NB4 (cell line): ENCODE data around the gene LMBR1.
"Not testable (repeated sequence)": the region's sequence is repeated elsewhere in the genome, so short reads cannot be mapped to it uniquely, and the experiment has no call there.

ENCODE experiments used
- DNase-seq: peaks from one replicate; pipeline ENCODE4 v3.0.0; 2010; ENCODE audit warnings: low read depth
- H3K4me3 ChIP-seq: one replicate; pipeline ENCODE4 v1.5.1; 2011; ENCODE audit warnings: mild to moderate bottlenecking, low read depth, low read length, moderate library complexity
- CTCF ChIP-seq: IDR thresholded peaks from one replicate; pipeline ENCODE4 v1.5.1; 2012; ENCODE audit warnings: low read depth, low read length
- MAX ChIP-seq: IDR thresholded peaks from 2 replicates; pipeline ENCODE4 v1.6.1; 2011; ENCODE audit warnings: low read depth, low read length
- MYC ChIP-seq: IDR thresholded peaks from 2 replicates; pipeline ENCODE4 v1.6.1; 2011; ENCODE audit warnings: low read depth, low read length
- POLR2A ChIP-seq: IDR thresholded peaks from 2 replicates; pipeline ENCODE4 v1.6.1; 2011; ENCODE audit warnings: mild to moderate bottlenecking; ENCODE audit not compliant: insufficient read length; ENCODE audit errors: extremely low read depth

Gene LMBR1

GRCh38 chr7:156935250-156935649 is 42.3 kb upstream of the LMBR1 start:
- TF ChIP-seq MYC (no peak), MAX (no peak), CTCF (no peak), POLR2A (no peak)

GRCh38 chr7:156932006-156932405 is 39.0 kb upstream of the LMBR1 start:
- no peak for TF ChIP-seq POLR2A
- no peak for TF ChIP-seq MAX
- no peak for TF ChIP-seq CTCF
- no peak for TF ChIP-seq MYC
- no peak for DNase-seq
- no peak overlapping the region for H3K4me3 ChIP-seq

More at GRCh38 chr7:156935250-156935649, 42.3 kb upstream of the LMBR1 start:
- DNase-seq, result no peak
- H3K4me3 ChIP-seq, result no peak overlapping the region

GRCh38 chr7:156929789-156930539 is 37.0 kb upstream of the LMBR1 start:
- H3K4me3 ChIP-seq, result no peak overlapping the region
- no peak for DNase-seq
- TF ChIP-seq CTCF (no peak), MYC (no peak), MAX (no peak), POLR2A (no peak)

- TF ChIP-seq POLR2A, result no peak
- no peak overlapping the region for H3K4me3 ChIP-seq
- DNase-seq, result no peak
Observed at GRCh38 chr7:156928406-156928747, 35.4 kb upstream of the LMBR1 start.

GRCh38 chr7:156927571-156928405 is 34.8 kb upstream of the LMBR1 start:
- no peak for DNase-seq
- TF ChIP-seq POLR2A (no peak), MYC (no peak), CTCF (no peak), MAX (no peak)
- H3K4me3 ChIP-seq, result no peak overlapping the region

GRCh38 chr7:156925821-156926220 is 32.8 kb upstream of the LMBR1 start:
- DNase-seq, result not testable (repeated sequence)

GRCh38 chr7:156922304-156922703 is 29.3 kb upstream of the LMBR1 start:
- not testable (repeated sequence) for DNase-seq, H3K4me3 ChIP-seq

More at GRCh38 chr7:156925821-156926220, 32.8 kb upstream of the LMBR1 start:
- not testable (repeated sequence) for H3K4me3 ChIP-seq

- not testable (repeated sequence) for DNase-seq, H3K4me3 ChIP-seq
Observed at GRCh38 chr7:156920487-156921373, 27.7 kb upstream of the LMBR1 start.
